CD14-positive monocyte (primary cell): ENCODE measurements around the gene ARMC7. TPM values are rescaled to one million over a fixed set of nuclear protein-coding genes. Genes with fewer than 3 reads are reported as not detected.

Experiments used
- DNase-seq, 3 donors: peaks; one replicate each; pipeline ENCODE4 v3.0.0-alpha.2; 2011 to 2022
- H2AFZ ChIP-seq: 2 replicates; pipeline ENCODE4 v1.6.0; 2012; ENCODE audit warnings: mild to moderate bottlenecking, low read depth, low read length, inconsistent platforms; ENCODE audit not compliant: insufficient read depth, poor library complexity, severe bottlenecking
- H3K27ac ChIP-seq, 2 donors: 1 replicate in 1 of 2; 2 replicates in 1 of 2; pipeline ENCODE4 v1.5.1; 2012 to 2013; ENCODE audit warnings: low read length in 2 of 2, control low read depth in 1 of 2, inconsistent platforms in 1 of 2, low read depth in 1 of 2, mild to moderate bottlenecking in 1 of 2
- H3K27me3 ChIP-seq, 2 donors: one replicate each; pipeline versions ENCODE4 v1.6.0 to v1.6.1; 2011 to 2013; ENCODE audit warnings: low read length in 2 of 2; ENCODE audit not compliant: control insufficient read depth in 2 of 2, insufficient read depth in 2 of 2
- H3K36me3 ChIP-seq, 2 donors: replicated peaks in 1 of 2; 1 replicate in 1 of 2; 2 replicates in 1 of 2; pipeline versions ENCODE4 v1.5.1 to v1.6.1; 2012 to 2013; ENCODE audit warnings: low read length in 2 of 2, control low read depth in 1 of 2, inconsistent platforms in 1 of 2, mild to moderate bottlenecking in 1 of 2; ENCODE audit not compliant: insufficient read depth in 2 of 2, control insufficient read depth in 1 of 2
- H3K4me1 ChIP-seq, 2 donors: 1 replicate in 1 of 2; 2 replicates in 1 of 2; pipeline versions ENCODE4 v1.5.1 to v1.6.1; 2012 to 2013; ENCODE audit warnings: low read length in 2 of 2, control low read depth in 1 of 2, inconsistent platforms in 1 of 2, mild to moderate bottlenecking in 1 of 2, moderate library complexity in 1 of 2; ENCODE audit not compliant: insufficient read depth in 2 of 2, control insufficient read depth in 1 of 2
- H3K4me2 ChIP-seq: replicated peaks from 2 replicates; pipeline ENCODE3; 2012; ENCODE audit warnings: low read length, moderate library complexity, mild to moderate bottlenecking; ENCODE audit not compliant: poor library complexity, severe bottlenecking; ENCODE audit errors: extremely low read depth
- H3K4me3 ChIP-seq, 3 experiments: fragments of 200-600 bp in 1 of 3; sonication (generic) in 1 of 3; replicated peaks in 1 of 3; 1 replicate in 2 of 3; 2 replicates in 1 of 3; pipeline ENCODE4 v1.5.1; 2011 to 2013; ENCODE audit warnings: low read length in 3 of 3, mild to moderate bottlenecking in 3 of 3, control low read depth in 2 of 3, low read depth in 2 of 3, inconsistent platforms in 1 of 3, moderate library complexity in 1 of 3
- H3K79me2 ChIP-seq: 2 replicates; pipeline ENCODE4 v1.6.0; 2012; ENCODE audit warnings: mild to moderate bottlenecking, control low read depth, inconsistent platforms, low read length, moderate library complexity; ENCODE audit not compliant: insufficient read depth
- H3K9ac ChIP-seq: 2 replicates; pipeline ENCODE4 v1.6.0; 2017; ENCODE audit warnings: low read length, mild to moderate bottlenecking; ENCODE audit not compliant: insufficient read depth, poor library complexity, severe bottlenecking
- H3K9me3 ChIP-seq, 2 donors: replicated peaks in 1 of 2; 1 replicate in 1 of 2; 2 replicates in 1 of 2; pipeline versions ENCODE4 v1.5.1 to v1.6.1; 2012 to 2013; ENCODE audit warnings: low read length in 2 of 2, control low read depth in 1 of 2; ENCODE audit not compliant: control insufficient read depth in 1 of 2, insufficient read depth in 1 of 2
- H4K20me1 ChIP-seq: 2 replicates; pipeline ENCODE4 v1.6.0; 2012; ENCODE audit warnings: mild to moderate bottlenecking, low read length, control low read depth, moderate library complexity; ENCODE audit not compliant: insufficient read depth
- H3K27ac Mint-ChIP-seq, 7 donors: one replicate each; pipeline ENCODE4 v1.8.0; 2020; ENCODE audit warnings: mild to moderate bottlenecking in 7 of 7, mixed read lengths in 7 of 7, moderate library complexity in 6 of 7, inconsistent platforms in 2 of 7
- H3K27me3 Mint-ChIP-seq, 3 donors: one replicate each; pipeline ENCODE4 v1.8.0; 2021 to 2022; ENCODE audit warnings: low read depth in 3 of 3, mild to moderate bottlenecking in 3 of 3, mixed read lengths in 3 of 3, moderate library complexity in 3 of 3, inconsistent platforms in 1 of 3
- H3K36me3 Mint-ChIP-seq, 2 donors: one replicate each; pipeline ENCODE4 v1.8.0; 2020; ENCODE audit warnings: mixed read lengths in 2 of 2, inconsistent platforms in 1 of 2, mild to moderate bottlenecking in 1 of 2
- H3K4me1 Mint-ChIP-seq: one replicate; pipeline ENCODE4 v1.8.0; 2020; ENCODE audit warnings: mild to moderate bottlenecking, mixed read lengths
- H3K4me3 Mint-ChIP-seq, 2 donors: one replicate each; pipeline ENCODE4 v1.8.0; 2020; ENCODE audit warnings: mild to moderate bottlenecking in 2 of 2, mixed read lengths in 2 of 2, moderate library complexity in 1 of 2
- H3K9me3 Mint-ChIP-seq, 7 donors: one replicate each; pipeline ENCODE4 v1.8.0; 2020 to 2022; ENCODE audit warnings: mixed read lengths in 7 of 7, mild to moderate bottlenecking in 6 of 7, moderate library complexity in 6 of 7, inconsistent platforms in 2 of 7
- WGBS: methylation state at CpG from one replicate; pipeline ENCODE4 v1.1.5; 2013; ENCODE audit warnings: missing lambda C conversion rate; ENCODE audit not compliant: insufficient coverage; 5-methylcytosine and 5-hydroxymethylcytosine counted together
- intact Hi-C, 2 donors: fragments of 100-400 bp; cut with micrococcal nuclease; formaldehyde crosslinking; loops; one replicate each; pipeline versions ENCODE4 v1.15.0 to v1.15.1; 2023
- polyA plus RNA-seq, 3 donors: library from polyadenylated mRNA; depleted of rRNA in 1 of 3; unstranded in 2 of 3; stranded (reverse) in 1 of 3; fragments of 300-500 nt in 2 of 3; fragments of >200 nt in 1 of 3; fragmentation: Illumina TruSeq in 2 of 3; gene quantifications; 1 replicate in 2 of 3; 2 replicates in 1 of 3; pipeline ENCODE4 v1.2.3, GENCODE V29; 2012 to 2021
- TF ChIP-seq, protein P1 (sequence below): fragments of 200-600 bp; IDR thresholded peaks from one replicate; pipeline ENCODE4 v1.8.0; 2022; ENCODE audit warnings: antibody characterized with exemption, mild to moderate bottlenecking

Gene ARMC7
- polyA plus RNA-seq, 3 donors: 1.3 to 11.8 (median 2.1) TPM

DNA sequence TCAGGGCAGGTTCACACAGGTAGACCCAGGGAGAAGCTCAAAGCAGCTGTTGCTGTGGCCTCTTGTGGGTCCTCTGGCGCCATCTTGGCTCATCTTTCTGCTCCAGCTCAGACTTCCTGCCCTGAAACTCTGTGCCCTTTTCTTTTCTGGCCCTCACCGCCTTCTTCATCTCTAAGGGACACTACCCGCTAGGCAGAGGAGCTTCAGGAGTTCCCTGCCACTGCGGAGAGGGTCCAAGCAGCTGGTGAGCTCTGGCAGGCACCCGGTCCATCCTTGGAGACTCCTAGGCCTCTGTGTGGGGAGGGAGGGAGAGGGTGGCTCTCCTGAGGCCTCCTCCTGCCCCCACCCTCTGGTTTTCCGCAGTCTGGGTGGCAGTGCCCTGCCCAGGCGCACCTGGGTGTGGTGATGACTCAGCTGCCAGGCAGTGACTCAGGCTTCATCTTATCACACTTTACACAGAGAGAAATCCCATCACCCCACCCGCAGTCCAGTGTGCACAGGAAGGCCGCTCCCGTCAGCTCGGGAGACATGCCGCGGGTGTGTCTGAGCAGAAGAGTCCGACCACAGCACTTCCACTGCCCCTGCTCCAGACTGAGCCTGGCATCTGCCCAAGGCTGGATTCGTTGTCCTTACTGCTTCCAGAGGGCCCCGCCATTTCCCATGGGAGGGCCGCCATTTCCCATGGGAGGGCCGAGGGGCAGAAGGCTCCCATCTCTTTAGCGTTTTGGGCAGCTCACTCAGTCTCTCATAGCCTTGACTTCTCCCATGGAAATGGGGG, 14.5 kb downstream of the ARMC7 start:
- Histone ChIP-seq H3K4me2 (peak overlapping the region; percentile 60), H3K27ac (peak overlapping the region; percentile 20 to 79), H2AFZ (peak overlapping the region; percentile 72), H3K4me1 (peaks cover 41 to 49% of the 10 kb centered on the region in 2 donors), H4K20me1 (peaks cover 13% of the 10 kb centered on the region), H3K4me3 (peak overlapping the region in 1 of 3 experiments; percentile 53), H3K79me2 (peaks cover 11% of the 10 kb centered on the region), H3K27me3 (no peaks in the 10 kb centered on the region), H3K9ac (no peak overlapping the region), H3K9me3 (no peaks in the 10 kb centered on the region), H3K36me3 (peaks cover 8 to 21% of the 10 kb centered on the region in 2 donors)
- TF ChIP-seq, protein P1, sequence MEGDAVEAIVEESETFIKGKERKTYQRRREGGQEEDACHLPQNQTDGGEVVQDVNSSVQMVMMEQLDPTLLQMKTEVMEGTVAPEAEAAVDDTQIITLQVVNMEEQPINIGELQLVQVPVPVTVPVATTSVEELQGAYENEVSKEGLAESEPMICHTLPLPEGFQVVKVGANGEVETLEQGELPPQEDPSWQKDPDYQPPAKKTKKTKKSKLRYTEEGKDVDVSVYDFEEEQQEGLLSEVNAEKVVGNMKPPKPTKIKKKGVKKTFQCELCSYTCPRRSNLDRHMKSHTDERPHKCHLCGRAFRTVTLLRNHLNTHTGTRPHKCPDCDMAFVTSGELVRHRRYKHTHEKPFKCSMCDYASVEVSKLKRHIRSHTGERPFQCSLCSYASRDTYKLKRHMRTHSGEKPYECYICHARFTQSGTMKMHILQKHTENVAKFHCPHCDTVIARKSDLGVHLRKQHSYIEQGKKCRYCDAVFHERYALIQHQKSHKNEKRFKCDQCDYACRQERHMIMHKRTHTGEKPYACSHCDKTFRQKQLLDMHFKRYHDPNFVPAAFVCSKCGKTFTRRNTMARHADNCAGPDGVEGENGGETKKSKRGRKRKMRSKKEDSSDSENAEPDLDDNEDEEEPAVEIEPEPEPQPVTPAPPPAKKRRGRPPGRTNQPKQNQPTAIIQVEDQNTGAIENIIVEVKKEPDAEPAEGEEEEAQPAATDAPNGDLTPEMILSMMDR: no peak
- Mint-ChIP-seq H3K36me3 (peaks cover 24 to 34% of the 10 kb centered on the region in 2 donors), H3K9me3 (no peaks in the 10 kb centered on the region), H3K4me1 (peaks cover 44% of the 10 kb centered on the region), H3K4me3 (peak overlapping the region; percentile 54 to 70), H3K27me3 (no peaks in the 10 kb centered on the region), H3K27ac (peak overlapping the region; percentile 74 to 89 (median 84))
- WGBS: 20% methylated on average over 14 of the region's 19 CpGs
- DNase-seq: peak; percentile 33 to 54 (median 52)
- intact Hi-C loops: no loop called here

DNA sequence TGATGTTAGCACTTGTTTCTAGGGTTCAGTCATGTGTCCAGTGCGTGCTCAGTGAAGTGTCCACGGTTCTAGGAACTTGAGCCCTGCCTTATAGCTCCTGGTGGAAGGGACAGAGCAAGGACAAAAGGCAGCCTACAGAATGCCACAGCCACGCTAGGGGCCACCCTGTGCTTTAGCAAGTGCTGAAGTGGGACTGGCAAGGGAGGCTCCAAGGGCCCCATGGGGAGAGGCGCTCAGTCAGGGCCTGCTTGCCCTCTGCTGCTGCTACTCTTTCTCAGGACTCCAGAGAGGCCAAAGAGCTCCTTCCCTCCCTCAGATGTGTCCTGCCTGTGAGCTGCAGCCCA, 15.0 kb downstream of the ARMC7 start:
- Histone ChIP-seq H4K20me1 (peaks cover 19% of the 10 kb centered on the region), H3K27me3 (no peaks in the 10 kb centered on the region), H3K9me3 (no peaks in the 10 kb centered on the region), H3K79me2 (peaks cover 11% of the 10 kb centered on the region), H2AFZ (no peak overlapping the region), H3K4me3 (peak overlapping the region in 1 of 3 experiments; percentile 53), H3K9ac (no peak overlapping the region), H3K27ac (peak overlapping the region; percentile 20 to 79), H3K4me1 (peaks cover 38 to 46% of the 10 kb centered on the region in 2 donors), H3K36me3 (peaks cover 14 to 26% of the 10 kb centered on the region in 2 donors), H3K4me2 (peak overlapping the region; percentile 60)
- Mint-ChIP-seq H3K27me3 (no peaks in the 10 kb centered on the region), H3K9me3 (no peaks in the 10 kb centered on the region), H3K4me3 (no peak overlapping the region), H3K4me1 (peaks cover 42% of the 10 kb centered on the region), H3K36me3 (peaks cover 29 to 40% of the 10 kb centered on the region in 2 donors), H3K27ac (peak overlapping the region; percentile 30 to 82 (median 53))
- intact Hi-C loops: no loop called here
- TF ChIP-seq, protein P1: no peak
- 78% methylated on average over 4 of the region's 4 CpGs for WGBS
- DNase-seq: no peak
